HG03108 (cell line): ENCODE measurements around the gene NRIP1.
"Not testable (repeated sequence)": the region's sequence is repeated elsewhere in the genome, so short reads cannot be mapped to it uniquely, and the experiment has no call there.

Experiments
- ATAC-seq: cut with Tn5 transposase; IDR thresholded peaks from one replicate; pipeline ENCODE4 v1.9.1; 2021; ENCODE audit warnings: moderate library complexity; ENCODE audit not compliant: unreplicated experiment

Gene NRIP1

GRCh38 chr21:14982336-14982735 is 82.5 kb downstream of the NRIP1 start:
- ATAC-seq: no peak

- ATAC-seq: no peak
These were observed 83.6 kb downstream of the NRIP1 start for GRCh38 chr21:14981246-14981645.

- no peak for ATAC-seq
These were observed 85.5 kb downstream of the NRIP1 start for GRCh38 chr21:14979264-14979663.

GRCh38 chr21:14977814-14978213 is 87.0 kb downstream of the NRIP1 start:
- no peak for ATAC-seq

GRCh38 chr21:14975136-14975919 is 89.5 kb downstream of the NRIP1 start:
- no peak for ATAC-seq

GRCh38 chr21:14972678-14973077 is 92.1 kb downstream of the NRIP1 start:
- no peak for ATAC-seq

- ATAC-seq: no peak
These were observed 96.0 kb downstream of the NRIP1 start for GRCh38 chr21:14968821-14969220.

- no peak for ATAC-seq
These were observed 96.8 kb downstream of the NRIP1 start for GRCh38 chr21:14968029-14968428.

- no peak for ATAC-seq
These were observed 100.2 kb downstream of the NRIP1 start for GRCh38 chr21:14964621-14965020.

GRCh38 chr21:14962217-14962616 is 102.6 kb downstream of the NRIP1 start:
- ATAC-seq: no peak

GRCh38 chr21:14961502-14961901 is 103.3 kb downstream of the NRIP1 start:
- no peak for ATAC-seq

- ATAC-seq: no peak
These were observed 105.5 kb downstream of the NRIP1 start for GRCh38 chr21:14959343-14959742.

GRCh38 chr21:14957836-14958235 is 107.0 kb downstream of the NRIP1 start:
- ATAC-seq: no peak

- ATAC-seq: no peak
These were observed 108.0 kb downstream of the NRIP1 start for GRCh38 chr21:14956807-14957206.

GRCh38 chr21:14955936-14956520 is 108.8 kb downstream of the NRIP1 start:
- no peak for ATAC-seq

GRCh38 chr21:14952916-14953315 is 111.9 kb downstream of the NRIP1 start:
- ATAC-seq: no peak

- no peak for ATAC-seq
These were observed 115.2 kb downstream of the NRIP1 start for GRCh38 chr21:14949603-14950002.

- no peak for ATAC-seq
These were observed 117.1 kb downstream of the NRIP1 start for GRCh38 chr21:14947613-14948160.

- ATAC-seq: no peak
These were observed 119.6 kb downstream of the NRIP1 start for GRCh38 chr21:14945176-14945575.

- no peak for ATAC-seq
These were observed 121.2 kb downstream of the NRIP1 start for GRCh38 chr21:14943616-14944015.

- no peak for ATAC-seq
These were observed 121.9 kb downstream of the NRIP1 start for GRCh38 chr21:14942801-14943490.

GRCh38 chr21:14927324-14927723 is 137.5 kb downstream of the NRIP1 start:
- not testable (repeated sequence) for ATAC-seq
